GM19238 (cell line): Measurements from ENCODE around the gene CAPN2.
"Not testable (repeated sequence)": the region's sequence is repeated elsewhere in the genome, so short reads cannot be mapped to it uniquely, and the experiment has no call there.

Source experiments
- DNase-seq: peaks from one replicate; pipeline ENCODE4 v3.0.0; 2011; ENCODE audit warnings: low spot score; ENCODE audit not compliant: insufficient read length

CAPN2 gene

GRCh38 chr1:223716302-223716862, 4.0 kb downstream of the CAPN2 start:
- DNase-seq, result no peak

- DNase-seq, result no peak
These were observed 4.8 kb downstream of the CAPN2 start for GRCh38 chr1:223717123-223717522.

GRCh38 chr1:223717695-223718363, 5.5 kb downstream of the CAPN2 start:
- DNase-seq, result no peak

- DNase-seq, result no peak
These were observed 6.5 kb downstream of the CAPN2 start for GRCh38 chr1:223718850-223719249.

- DNase-seq, result no peak
These were observed 8.7 kb downstream of the CAPN2 start for GRCh38 chr1:223720971-223721591.

- no peak for DNase-seq
These were observed 9.6 kb downstream of the CAPN2 start for GRCh38 chr1:223721658-223722607.

GRCh38 chr1:223723351-223723904, 11.1 kb downstream of the CAPN2 start:
- no peak for DNase-seq

GRCh38 chr1:223724376-223724775, 12.0 kb downstream of the CAPN2 start:
- DNase-seq, result no peak

GRCh38 chr1:223725578-223725977, 13.2 kb downstream of the CAPN2 start:
- DNase-seq, result no peak

- peak; percentile 79 for DNase-seq
These were observed 14.2 kb downstream of the CAPN2 start for GRCh38 chr1:223726380-223727001.

- DNase-seq, result no peak
These were observed 15.2 kb downstream of the CAPN2 start for GRCh38 chr1:223727541-223727940.

- no peak for DNase-seq
These were observed 17.6 kb downstream of the CAPN2 start for GRCh38 chr1:223729906-223730305.

- DNase-seq, result no peak
These were observed 18.3 kb downstream of the CAPN2 start for GRCh38 chr1:223730479-223731132.

- DNase-seq, result no peak
These were observed 18.9 kb downstream of the CAPN2 start for GRCh38 chr1:223731133-223731770.

- no peak for DNase-seq
These were observed 20.9 kb downstream of the CAPN2 start for GRCh38 chr1:223732993-223733798.

- DNase-seq, result no peak
These were observed 21.8 kb downstream of the CAPN2 start for GRCh38 chr1:223733898-223734852.

- not testable (repeated sequence) for DNase-seq
These were observed 24.3 kb downstream of the CAPN2 start for GRCh38 chr1:223736638-223737037.

- DNase-seq, result no peak
These were observed 25.0 kb downstream of the CAPN2 start for GRCh38 chr1:223737342-223737741.
